ENCODE measurements around the gene ASCL5. TPM values are rescaled to one million over a fixed set of nuclear protein-coding genes. Genes with fewer than 3 reads are reported as not detected.

Gene ASCL5
- total RNA-seq, 1 donor: not detected

DNA sequence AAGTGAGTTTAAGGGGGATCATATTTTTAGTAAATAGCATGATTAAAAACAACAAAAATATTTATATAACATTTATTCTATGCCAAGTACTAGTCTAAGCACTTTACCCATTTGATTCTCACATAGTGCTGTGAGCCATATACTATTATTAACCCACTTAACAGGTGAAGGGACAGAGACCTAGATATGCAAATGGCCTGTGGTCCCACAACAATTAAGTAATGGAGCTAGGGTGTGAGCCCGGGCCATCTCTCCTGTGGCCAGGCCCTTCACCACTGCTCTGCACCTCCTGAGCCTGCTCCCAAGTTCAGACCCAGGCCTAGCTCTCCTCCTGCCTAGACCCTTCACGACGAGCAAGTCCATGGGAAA lies 537 bp downstream of the ASCL5 start:
- DNase-seq (ENCODE audit: low read depth): no peak
- no peak overlapping the region for H3K4me3 ChIP-seq (ENCODE audit: low read depth, low read length)
- TF ChIP-seq, protein P1, sequence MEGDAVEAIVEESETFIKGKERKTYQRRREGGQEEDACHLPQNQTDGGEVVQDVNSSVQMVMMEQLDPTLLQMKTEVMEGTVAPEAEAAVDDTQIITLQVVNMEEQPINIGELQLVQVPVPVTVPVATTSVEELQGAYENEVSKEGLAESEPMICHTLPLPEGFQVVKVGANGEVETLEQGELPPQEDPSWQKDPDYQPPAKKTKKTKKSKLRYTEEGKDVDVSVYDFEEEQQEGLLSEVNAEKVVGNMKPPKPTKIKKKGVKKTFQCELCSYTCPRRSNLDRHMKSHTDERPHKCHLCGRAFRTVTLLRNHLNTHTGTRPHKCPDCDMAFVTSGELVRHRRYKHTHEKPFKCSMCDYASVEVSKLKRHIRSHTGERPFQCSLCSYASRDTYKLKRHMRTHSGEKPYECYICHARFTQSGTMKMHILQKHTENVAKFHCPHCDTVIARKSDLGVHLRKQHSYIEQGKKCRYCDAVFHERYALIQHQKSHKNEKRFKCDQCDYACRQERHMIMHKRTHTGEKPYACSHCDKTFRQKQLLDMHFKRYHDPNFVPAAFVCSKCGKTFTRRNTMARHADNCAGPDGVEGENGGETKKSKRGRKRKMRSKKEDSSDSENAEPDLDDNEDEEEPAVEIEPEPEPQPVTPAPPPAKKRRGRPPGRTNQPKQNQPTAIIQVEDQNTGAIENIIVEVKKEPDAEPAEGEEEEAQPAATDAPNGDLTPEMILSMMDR (IDR thresholded peaks at IDR 0.05; ENCODE audit: insufficient read depth, low read depth, low read length): no peak

DNA sequence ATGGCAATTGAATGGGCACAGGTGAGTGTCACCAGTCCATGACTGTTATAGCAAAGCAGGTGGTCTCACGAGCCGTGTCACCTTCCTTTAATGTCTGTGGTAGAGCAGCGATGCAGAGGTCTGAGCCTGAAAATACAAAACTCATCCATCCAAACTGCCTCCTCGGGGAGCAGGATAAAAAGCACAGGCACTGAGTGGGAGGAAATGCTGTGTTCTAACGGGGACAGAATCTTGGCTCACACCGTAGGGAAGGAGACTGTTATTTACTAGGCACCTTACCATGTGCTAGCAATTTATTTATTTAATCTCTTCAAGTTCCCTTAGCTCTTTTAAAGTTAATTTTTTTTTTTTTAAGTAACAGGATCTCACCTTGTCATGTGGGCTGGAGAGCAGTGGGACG lies 1.2 kb downstream of the ASCL5 start:
- no peak overlapping the region for H3K4me3 ChIP-seq (ENCODE audit: low read depth, low read length)
- DNase-seq (ENCODE audit: low read depth): no peak
- TF ChIP-seq, protein P1 (IDR thresholded peaks at IDR 0.05; ENCODE audit: insufficient read depth, low read depth, low read length): no peak

DNA sequence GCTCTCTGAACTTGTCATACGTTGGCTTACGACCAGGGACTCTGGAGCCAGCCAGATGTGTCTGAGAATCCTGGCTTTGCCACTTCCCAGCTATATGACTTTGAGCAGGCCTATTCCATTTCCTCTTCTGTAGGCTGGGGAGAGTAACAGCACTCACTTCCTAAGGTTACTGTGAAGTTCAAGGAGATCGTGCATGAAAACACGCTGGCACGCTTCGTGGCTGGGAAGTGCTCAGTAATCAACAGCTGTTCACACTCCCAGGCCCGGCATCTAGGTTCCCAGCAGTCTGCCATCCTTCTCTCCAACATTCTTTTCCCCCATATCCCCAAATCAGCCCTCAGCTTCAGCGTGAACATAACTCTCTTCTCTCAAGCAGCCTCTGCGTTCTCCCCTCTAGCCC lies 2.0 kb downstream of the ASCL5 start:
- no peak overlapping the region for H3K4me3 ChIP-seq (ENCODE audit: low read depth, low read length)
- TF ChIP-seq, protein P1 (IDR thresholded peaks at IDR 0.05; ENCODE audit: insufficient read depth, low read depth, low read length): no peak
- no peak for DNase-seq (ENCODE audit: low read depth)

DNA sequence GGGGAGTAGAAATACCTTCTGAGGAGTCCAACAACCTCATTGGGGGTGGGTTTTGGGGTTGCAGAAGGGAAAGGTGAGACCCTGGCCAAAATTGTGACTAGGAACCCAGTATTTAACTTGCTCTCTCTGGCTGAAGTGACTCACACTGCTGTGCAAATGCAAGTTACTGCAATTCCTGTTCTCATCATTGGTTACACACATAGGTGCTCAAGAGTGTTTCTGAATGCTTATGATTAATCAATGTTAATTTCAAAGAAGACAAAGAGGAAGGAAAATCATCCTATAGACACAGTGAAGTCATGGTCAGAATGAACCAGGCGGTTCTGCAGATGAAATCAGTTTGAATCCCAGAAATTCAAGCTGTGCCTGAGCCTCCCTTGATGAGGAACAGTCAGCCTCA lies 3.1 kb downstream of the ASCL5 start:
- TF ChIP-seq, protein P1 (IDR thresholded peaks at IDR 0.05; ENCODE audit: insufficient read depth, low read depth, low read length): no peak
- H3K4me3 ChIP-seq (ENCODE audit: low read depth, low read length): no peak overlapping the region
- DNase-seq (ENCODE audit: low read depth): no peak

DNA sequence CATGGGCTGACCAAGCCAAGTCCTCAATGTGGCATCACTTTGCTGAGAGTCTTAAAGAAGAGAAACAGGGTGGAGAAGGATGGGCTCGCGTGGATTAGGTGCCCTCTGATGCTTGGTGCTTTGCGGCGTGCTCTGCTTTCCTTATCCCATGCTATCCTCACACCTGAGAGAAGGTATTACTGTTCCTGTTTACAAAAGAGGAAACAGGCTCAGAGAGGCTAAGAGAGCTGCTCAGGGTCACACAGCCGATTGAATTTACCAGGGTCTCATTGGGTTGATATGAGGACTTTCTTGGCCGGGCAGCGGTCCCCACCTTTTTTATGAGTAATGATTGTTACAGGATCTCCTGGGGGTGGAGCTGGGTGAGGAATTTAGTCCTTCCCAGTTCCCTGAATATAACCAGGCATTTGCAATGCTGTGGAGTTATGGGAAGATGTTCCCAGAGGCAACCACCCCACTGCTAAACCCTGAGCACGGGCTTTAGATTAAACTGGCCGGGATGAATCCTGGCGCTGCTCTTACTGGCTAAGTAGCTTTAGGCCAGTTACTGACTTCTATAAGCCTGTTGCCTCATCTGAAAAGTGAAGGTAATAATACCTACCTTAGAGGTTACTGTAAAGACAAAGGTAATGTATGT lies 4.5 kb downstream of the ASCL5 start:
- no peak overlapping the region for H3K4me3 ChIP-seq (ENCODE audit: low read depth, low read length)
- TF ChIP-seq, protein P1 (IDR thresholded peaks at IDR 0.05; ENCODE audit: insufficient read depth, low read depth, low read length): no peak
- no peak for DNase-seq (ENCODE audit: low read depth)

- TF ChIP-seq, protein P1 (IDR thresholded peaks at IDR 0.05; ENCODE audit: insufficient read depth, low read depth, low read length): peak; percentile 67
- no peak overlapping the region for H3K4me3 ChIP-seq (ENCODE audit: low read depth, low read length)
These were observed 7.5 kb downstream of the ASCL5 start for GRCh38 chr1:201119206-201120197.

More at GRCh38 chr1:201119206-201120197, 7.5 kb downstream of the ASCL5 start:
- DNase-seq (ENCODE audit: low read depth): peak; percentile 36
